Suprapubic skin (tissue), 3 donors: ENCODE measurements around the gene TTBK2.

Source experiments
- EP300 ChIP-seq: sonication (generic); formaldehyde crosslinking; IDR thresholded peaks from one replicate; pipeline ENCODE4 v1.6.1; 2017; ENCODE audit warnings: antibody characterized with exemption
- POLR2A ChIP-seq, 2 donors: fragments of 450-650 bp; IDR thresholded peaks; one replicate each; pipeline ENCODE4 v1.6.1; 2017; ENCODE audit warnings: antibody characterized with exemption in 2 of 2, mild to moderate bottlenecking in 2 of 2, moderate library complexity in 2 of 2
- TF ChIP-seq, protein P1 (sequence below), 2 donors: fragments of 200-600 bp in 1 of 2; fragments of 450-650 bp in 1 of 2; sonication (generic) in 1 of 2; IDR thresholded peaks; one replicate each; pipeline ENCODE4 v1.5.1; 2016 to 2019; ENCODE audit warnings: antibody characterized with exemption in 2 of 2, mild to moderate bottlenecking in 1 of 2, moderate library complexity in 1 of 2

DNA sequence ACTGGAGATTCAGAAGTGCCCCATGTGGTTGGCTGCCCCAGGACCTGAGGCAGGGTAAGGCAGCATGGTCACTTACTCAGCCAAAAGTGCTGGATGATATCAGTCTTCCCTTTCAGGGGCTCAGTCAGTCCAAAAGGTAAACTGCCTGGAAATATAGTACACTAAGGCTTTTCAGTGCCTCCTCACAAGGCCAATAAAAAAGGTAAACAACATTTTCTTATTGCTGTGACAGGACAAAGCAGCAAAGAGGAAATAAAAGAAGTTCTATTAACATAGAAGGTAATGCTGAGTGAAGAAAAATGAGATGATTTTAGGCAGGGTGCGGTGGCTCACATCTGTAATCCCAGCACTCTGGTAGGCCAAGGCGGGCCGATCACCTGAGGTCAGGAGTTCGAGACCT, 117.1 kb downstream of the TTBK2 start:
- TF ChIP-seq POLR2A (IDR thresholded peaks at IDR 0.05) (no peak), EP300 (no peak)
- TF ChIP-seq, protein P1, sequence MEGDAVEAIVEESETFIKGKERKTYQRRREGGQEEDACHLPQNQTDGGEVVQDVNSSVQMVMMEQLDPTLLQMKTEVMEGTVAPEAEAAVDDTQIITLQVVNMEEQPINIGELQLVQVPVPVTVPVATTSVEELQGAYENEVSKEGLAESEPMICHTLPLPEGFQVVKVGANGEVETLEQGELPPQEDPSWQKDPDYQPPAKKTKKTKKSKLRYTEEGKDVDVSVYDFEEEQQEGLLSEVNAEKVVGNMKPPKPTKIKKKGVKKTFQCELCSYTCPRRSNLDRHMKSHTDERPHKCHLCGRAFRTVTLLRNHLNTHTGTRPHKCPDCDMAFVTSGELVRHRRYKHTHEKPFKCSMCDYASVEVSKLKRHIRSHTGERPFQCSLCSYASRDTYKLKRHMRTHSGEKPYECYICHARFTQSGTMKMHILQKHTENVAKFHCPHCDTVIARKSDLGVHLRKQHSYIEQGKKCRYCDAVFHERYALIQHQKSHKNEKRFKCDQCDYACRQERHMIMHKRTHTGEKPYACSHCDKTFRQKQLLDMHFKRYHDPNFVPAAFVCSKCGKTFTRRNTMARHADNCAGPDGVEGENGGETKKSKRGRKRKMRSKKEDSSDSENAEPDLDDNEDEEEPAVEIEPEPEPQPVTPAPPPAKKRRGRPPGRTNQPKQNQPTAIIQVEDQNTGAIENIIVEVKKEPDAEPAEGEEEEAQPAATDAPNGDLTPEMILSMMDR (IDR thresholded peaks at IDR 0.05) = no peak
